ENCODE measurements around the gene CCNO. TPM values are rescaled to one million over a fixed set of nuclear protein-coding genes. Genes with fewer than 3 reads are reported as not detected.

Gene CCNO
- total RNA-seq, 2 donors from 2014 or later, result not detected

- H3K4me3 Mint-ChIP-seq, result peak overlapping the region; percentile 63
- peaks cover 63 to 81% of the 10 kb centered on the region in 2 donors for H3K27me3 Mint-ChIP-seq
- ATAC-seq (no peak), DNase-seq (ENCODE audit: low spot score) (no peak)
- H3K4me1 Mint-ChIP-seq (ENCODE audit: low read depth in 2 of 2), result peaks cover 23 to 37% of the 10 kb centered on the region in 2 donors
- no peaks in the 10 kb centered on the region for H3K9me3 Mint-ChIP-seq
- no peaks in the 10 kb centered on the region for H3K36me3 Mint-ChIP-seq
- H3K27ac Mint-ChIP-seq, result no peak overlapping the region
These were observed 5.6 kb downstream of the CCNO start for GRCh38 chr5:55227664-55228430.

GRCh38 chr5:55226934-55227663 is 6.3 kb downstream of the CCNO start, which contains the start of gene MCIDAS:
Gene MCIDAS, minus strand, starts transcription at chr5:55227315. Its CDS starts 177 bp downstream, at chr5:55227138.
- ATAC-seq (peak; percentile 73 to 87), DNase-seq (ENCODE audit: low spot score) (peak; percentile 79)
- H3K4me3 Mint-ChIP-seq, result peak within 1 kb of the TSS; percentile 63
- H3K9me3 Mint-ChIP-seq, result no peaks in the 10 kb centered on the region
- H3K4me1 Mint-ChIP-seq (ENCODE audit: low read depth in 2 of 2), result peaks cover 16 to 36% of the 10 kb centered on the region in 2 donors
- no peak within 1 kb of the TSS for H3K27ac Mint-ChIP-seq
- H3K27me3 Mint-ChIP-seq, result peaks cover 64 to 81% of the 10 kb centered on the region in 2 donors
- no peaks in the 10 kb centered on the region for H3K36me3 Mint-ChIP-seq

GRCh38 chr5:55226027-55226933 is 7.1 kb downstream of the CCNO start:
- no peak overlapping the region for H3K27ac Mint-ChIP-seq
- H3K36me3 Mint-ChIP-seq, result no peaks in the 10 kb centered on the region
- peak overlapping the region; percentile 51 for H3K4me3 Mint-ChIP-seq
- no peak for DNase-seq (ENCODE audit: low spot score)
- H3K9me3 Mint-ChIP-seq, result no peaks in the 10 kb centered on the region
- ATAC-seq, result peak; percentile 67 to 72
- H3K27me3 Mint-ChIP-seq, result peaks cover 61 to 79% of the 10 kb centered on the region in 2 donors
- peaks cover 10 to 28% of the 10 kb centered on the region in 2 donors for H3K4me1 Mint-ChIP-seq (ENCODE audit: low read depth in 2 of 2)

GRCh38 chr5:55225346-55225745 is 8.1 kb downstream of the CCNO start:
- H3K27ac Mint-ChIP-seq, result no peak overlapping the region
- no peaks in the 10 kb centered on the region for H3K9me3 Mint-ChIP-seq
- H3K4me1 Mint-ChIP-seq (ENCODE audit: low read depth in 2 of 2), result peaks cover 10 to 28% of the 10 kb centered on the region in 2 donors
- H3K36me3 Mint-ChIP-seq, result no peaks in the 10 kb centered on the region
- DNase-seq (ENCODE audit: low spot score) (no peak), ATAC-seq (no peak)
- H3K4me3 Mint-ChIP-seq, result peak overlapping the region; percentile 51
- H3K27me3 Mint-ChIP-seq, result peaks cover 59 to 75% of the 10 kb centered on the region in 2 donors

GRCh38 chr5:55223812-55224240 is 9.6 kb downstream of the CCNO start:
- DNase-seq (ENCODE audit: low spot score) (no peak), ATAC-seq (no peak)
- no peaks in the 10 kb centered on the region for H3K36me3 Mint-ChIP-seq
- peaks cover 49 to 74% of the 10 kb centered on the region in 2 donors for H3K27me3 Mint-ChIP-seq
- H3K4me3 Mint-ChIP-seq, result peak overlapping the region; percentile 27
- H3K4me1 Mint-ChIP-seq (ENCODE audit: low read depth in 2 of 2), result peaks cover 10 to 28% of the 10 kb centered on the region in 2 donors
- no peak overlapping the region for H3K27ac Mint-ChIP-seq
- no peaks in the 10 kb centered on the region for H3K9me3 Mint-ChIP-seq

GRCh38 chr5:55222985-55223811 is 10.2 kb downstream of the CCNO start:
- ATAC-seq (no peak), DNase-seq (ENCODE audit: low spot score) (no peak)
- Mint-ChIP-seq H3K4me3 (peak overlapping the region; percentile 17), H3K36me3 (no peaks in the 10 kb centered on the region), H3K9me3 (no peaks in the 10 kb centered on the region), H3K27me3 (peaks cover 44 to 74% of the 10 kb centered on the region in 2 donors), H3K4me1 (ENCODE audit: low read depth in 2 of 2) (peaks cover 10 to 26% of the 10 kb centered on the region in 2 donors), H3K27ac (no peak overlapping the region)

- peaks cover 44 to 71% of the 10 kb centered on the region in 2 donors for H3K27me3 Mint-ChIP-seq
- peaks cover 6 to 20% of the 10 kb centered on the region in 2 donors for H3K4me1 Mint-ChIP-seq (ENCODE audit: low read depth in 2 of 2)
- ATAC-seq (no peak), DNase-seq (ENCODE audit: low spot score) (no peak)
- H3K27ac Mint-ChIP-seq, result no peak overlapping the region
- H3K9me3 Mint-ChIP-seq, result no peaks in the 10 kb centered on the region
- no peak overlapping the region for H3K4me3 Mint-ChIP-seq
- H3K36me3 Mint-ChIP-seq, result no peaks in the 10 kb centered on the region
These were observed 11.1 kb downstream of the CCNO start for GRCh38 chr5:55222092-55222984.

GRCh38 chr5:55220433-55221185 is 12.8 kb downstream of the CCNO start:
- Mint-ChIP-seq H3K27me3 (peaks cover 42 to 71% of the 10 kb centered on the region in 2 donors), H3K9me3 (no peaks in the 10 kb centered on the region), H3K36me3 (no peaks in the 10 kb centered on the region), H3K4me1 (ENCODE audit: low read depth in 2 of 2) (peaks cover 0 to 16% of the 10 kb centered on the region in 2 donors), H3K4me3 (peak overlapping the region; percentile 45), H3K27ac (no peak overlapping the region)
- ATAC-seq, result peak in 1 of 2 donors; percentile 53
- DNase-seq (ENCODE audit: low spot score), result no peak

GRCh38 chr5:55219770-55220169 is 13.6 kb downstream of the CCNO start:
- no peak overlapping the region for H3K27ac Mint-ChIP-seq
- no peak overlapping the region for H3K4me3 Mint-ChIP-seq
- peaks cover 0 to 16% of the 10 kb centered on the region in 2 donors for H3K4me1 Mint-ChIP-seq (ENCODE audit: low read depth in 2 of 2)
- no peaks in the 10 kb centered on the region for H3K9me3 Mint-ChIP-seq
- no peaks in the 10 kb centered on the region for H3K36me3 Mint-ChIP-seq
- peaks cover 41 to 67% of the 10 kb centered on the region in 2 donors for H3K27me3 Mint-ChIP-seq
- ATAC-seq (no peak), DNase-seq (ENCODE audit: low spot score) (no peak)

- no peak for DNase-seq (ENCODE audit: low spot score)
- no peaks in the 10 kb centered on the region for H3K36me3 Mint-ChIP-seq
These were observed 14.4 kb downstream of the CCNO start for GRCh38 chr5:55218967-55219366.

GRCh38 chr5:55211184-55211874 is 22.1 kb downstream of the CCNO start:
- Mint-ChIP-seq H3K4me1 (ENCODE audit: low read depth in 2 of 2) (peaks cover 0 to 3% of the 10 kb centered on the region in 2 donors), H3K27ac (no peak overlapping the region), H3K36me3 (no peaks in the 10 kb centered on the region), H3K4me3 (no peak overlapping the region), H3K9me3 (no peaks in the 10 kb centered on the region), H3K27me3 (peaks cover 13 to 22% of the 10 kb centered on the region in 2 donors)
- no peak for ATAC-seq
- no peak for DNase-seq (ENCODE audit: low spot score)

More at GRCh38 chr5:55218967-55219366, 14.4 kb downstream of the CCNO start:
- Mint-ChIP-seq H3K4me3 (no peak overlapping the region), H3K9me3 (no peaks in the 10 kb centered on the region), H3K27ac (no peak overlapping the region), H3K27me3 (peaks cover 37 to 59% of the 10 kb centered on the region in 2 donors), H3K4me1 (ENCODE audit: low read depth in 2 of 2) (peaks cover 0 to 15% of the 10 kb centered on the region in 2 donors)
- no peak for ATAC-seq

Data from natural killer cell treated with Interleukin-12 subunit alpha and Interleukin-12 subunit beta and Interleukin-15 and Interleukin-18, amount 100 ng/mL, for 72 hours (primary cell).